Stimulated activated CD8-positive, alpha-beta memory T cell treated with anti-CD3 and anti-CD28 coated beads, Interleukin-15, amount 100 ng/mL, for 1 hour (primary cell): ENCODE data around the gene PLPP4.

ENCODE experiments used
- DNase-seq: peaks from one replicate; pipeline ENCODE4 v3.0.0-alpha.2; 2020; ENCODE audit warnings: low read depth

Gene PLPP4

DNA sequence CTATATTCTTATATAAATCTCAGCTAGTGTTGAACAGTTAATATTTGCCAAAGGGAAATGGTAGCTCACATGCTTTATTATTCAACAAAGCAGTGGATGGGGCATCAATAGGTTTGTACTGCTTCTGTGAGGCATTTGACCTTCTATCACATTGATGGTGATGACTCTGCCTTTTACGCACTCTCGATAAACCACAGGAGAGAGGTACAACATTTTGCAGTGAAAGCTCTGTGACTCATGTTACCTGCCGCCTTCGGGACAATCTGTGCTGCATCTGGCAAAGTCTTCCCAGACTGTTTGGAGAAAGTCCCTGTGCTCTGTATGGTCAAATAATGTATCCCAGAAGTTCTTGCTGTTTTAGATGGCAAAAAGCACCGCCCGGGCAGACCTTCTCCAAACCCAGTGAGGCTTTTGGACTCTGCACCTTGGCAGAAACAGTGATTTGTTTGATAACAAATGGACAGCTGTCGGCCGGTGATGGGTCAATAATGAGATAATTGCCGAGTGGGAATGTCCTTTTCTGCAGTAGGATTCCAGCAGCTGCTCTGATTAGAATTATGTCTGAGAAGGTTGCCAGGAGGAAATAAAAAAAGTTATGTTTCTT, 61.0 kb downstream of the PLPP4 start:
- DNase-seq = no peak

GRCh38 chr10:120521880-120522279, 64.9 kb downstream of the PLPP4 start:
- no peak for DNase-seq

DNA sequence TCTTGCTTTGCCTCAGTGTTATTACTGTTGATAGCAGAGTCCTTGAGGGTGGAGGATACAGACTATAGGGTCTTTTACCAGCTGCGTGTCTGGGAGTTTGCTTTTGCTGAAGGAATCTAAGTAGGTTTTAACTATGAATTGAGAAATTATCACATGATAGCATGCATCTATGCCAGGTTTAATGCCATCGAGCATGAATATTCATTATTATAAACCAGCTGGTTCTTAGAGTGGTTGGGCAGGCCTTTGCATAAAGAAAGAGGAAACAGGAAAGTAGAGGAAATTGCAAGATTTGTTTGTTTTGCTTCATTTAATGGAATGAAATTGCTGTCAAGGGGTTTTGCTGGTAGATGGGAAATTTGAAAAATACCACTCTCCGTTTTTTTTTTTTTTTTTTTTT, 70.7 kb downstream of the PLPP4 start:
- no peak for DNase-seq

GRCh38 chr10:120530699-120531098, 73.7 kb downstream of the PLPP4 start:
- DNase-seq = no peak

GRCh38 chr10:120538091-120538490, 81.1 kb downstream of the PLPP4 start:
- DNase-seq = no peak

- no peak for DNase-seq
These were observed 82.0 kb downstream of the PLPP4 start for GRCh38 chr10:120539076-120539475.

GRCh38 chr10:120540486-120540885, 83.5 kb downstream of the PLPP4 start:
- DNase-seq = no peak

GRCh38 chr10:120541984-120542383, 85.0 kb downstream of the PLPP4 start:
- no peak for DNase-seq

- no peak for DNase-seq
These were observed 85.6 kb downstream of the PLPP4 start for GRCh38 chr10:120542591-120542990.

- no peak for DNase-seq
These were observed 86.3 kb downstream of the PLPP4 start for GRCh38 chr10:120543291-120543690.

DNA sequence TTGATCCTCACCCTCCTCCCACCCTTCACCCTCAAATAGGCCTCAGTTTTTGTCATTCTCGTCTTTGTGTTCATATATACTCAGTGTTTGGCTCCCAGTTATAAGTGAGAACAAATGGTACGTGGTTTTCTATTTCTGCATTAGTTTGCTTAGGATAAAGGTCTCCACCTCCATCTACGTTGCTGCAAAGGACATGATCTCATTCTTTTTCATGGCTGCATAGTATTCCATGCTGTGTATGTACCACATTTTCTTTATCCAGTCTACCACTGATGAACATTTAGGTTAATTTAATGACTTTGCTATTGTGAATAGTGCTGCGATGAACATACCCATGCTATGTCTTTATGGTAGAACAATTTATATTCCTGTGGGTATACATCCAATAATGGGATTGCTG, 91.2 kb downstream of the PLPP4 start:
- no peak for DNase-seq

- no peak for DNase-seq
These were observed 95.2 kb downstream of the PLPP4 start for GRCh38 chr10:120552262-120552661.

GRCh38 chr10:120553911-120554310, 96.9 kb downstream of the PLPP4 start:
- no peak for DNase-seq

DNA sequence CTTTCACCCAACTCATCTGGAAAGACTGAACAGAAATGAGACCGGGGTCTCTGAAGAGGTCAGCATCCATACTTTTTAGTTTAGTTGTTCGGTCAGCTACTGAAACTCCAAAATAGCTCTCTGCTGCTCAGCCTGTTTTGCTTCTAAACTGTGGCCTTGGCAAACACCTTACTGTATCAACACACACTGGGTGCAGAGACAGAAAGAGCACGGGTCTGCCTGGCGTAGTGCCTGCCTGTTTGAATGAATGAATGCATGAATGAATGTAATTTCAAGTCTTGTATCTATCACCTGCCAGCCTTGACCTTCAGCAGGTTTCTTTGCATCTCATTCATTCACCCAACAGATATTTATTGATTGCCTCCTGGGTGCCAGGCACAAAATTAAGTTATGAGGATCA, 98.4 kb downstream of the PLPP4 start:
- no peak for DNase-seq

GRCh38 chr10:120555842-120556532, 99.0 kb downstream of the PLPP4 start:
- DNase-seq = no peak

- DNase-seq = no peak
These were observed 100.3 kb downstream of the PLPP4 start for GRCh38 chr10:120557311-120557710.

DNA sequence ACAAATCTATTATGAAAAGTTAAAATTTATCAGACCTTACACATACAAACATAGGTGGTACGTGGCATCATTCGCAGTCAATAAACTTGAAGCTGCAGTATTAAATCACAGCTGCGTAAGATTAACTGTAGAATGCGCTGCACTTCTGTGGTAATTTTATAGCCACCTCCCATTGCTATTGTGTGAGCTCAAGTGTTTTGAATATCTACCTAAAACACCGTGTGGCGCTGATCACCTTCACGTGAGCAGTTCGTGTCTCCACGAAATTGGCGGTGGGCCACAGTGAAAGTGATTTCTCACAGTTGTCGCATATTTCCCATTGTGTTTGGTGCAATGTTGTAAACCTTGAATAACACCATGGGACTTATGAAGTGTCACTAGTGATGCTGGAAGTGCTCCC, 102.8 kb downstream of the PLPP4 start:
- no peak for DNase-seq

DNA sequence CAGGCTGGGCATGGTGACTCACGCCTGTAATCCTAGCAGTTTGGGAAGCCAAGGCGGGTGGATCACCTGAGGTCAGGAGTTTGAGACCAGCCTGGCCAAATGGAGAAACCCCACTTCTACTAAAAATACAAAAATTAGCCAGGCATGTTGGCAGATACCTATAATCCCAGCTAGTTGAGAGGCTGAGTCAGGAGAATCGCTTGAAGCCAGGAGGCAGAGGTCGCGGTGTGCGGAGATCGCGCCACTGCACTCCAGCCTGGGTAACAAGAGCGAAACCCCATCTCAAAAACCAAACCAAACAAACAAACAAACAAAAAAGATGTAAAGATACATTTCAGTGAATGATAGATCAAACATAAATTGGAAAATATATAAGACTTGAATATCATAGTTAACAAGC, 105.9 kb downstream of the PLPP4 start:
- DNase-seq = no peak

GRCh38 chr10:120570418-120570817, 113.4 kb downstream of the PLPP4 start:
- no peak for DNase-seq

GRCh38 chr10:120571266-120571665, 114.2 kb downstream of the PLPP4 start:
- DNase-seq = no peak

DNA sequence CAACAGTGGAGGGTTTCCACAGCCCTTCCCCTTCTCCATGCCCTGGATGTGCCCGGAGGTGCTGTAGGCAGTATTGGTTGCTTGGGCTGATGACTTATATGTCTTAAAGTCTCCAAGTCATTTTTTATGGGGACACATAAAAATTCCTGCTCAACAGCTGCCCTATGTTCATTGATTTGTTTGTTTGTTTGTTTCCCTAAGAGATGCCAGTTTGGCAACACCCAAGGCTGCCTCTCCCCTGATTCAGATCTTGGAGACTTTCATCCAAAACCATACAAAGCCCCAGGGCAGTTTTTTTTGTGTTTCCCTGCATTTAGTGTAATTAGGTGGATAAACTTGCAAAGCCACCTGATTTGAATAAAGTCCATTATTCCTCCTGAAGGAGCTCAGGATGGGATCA, 115.3 kb downstream of the PLPP4 start:
- no peak for DNase-seq

DNA sequence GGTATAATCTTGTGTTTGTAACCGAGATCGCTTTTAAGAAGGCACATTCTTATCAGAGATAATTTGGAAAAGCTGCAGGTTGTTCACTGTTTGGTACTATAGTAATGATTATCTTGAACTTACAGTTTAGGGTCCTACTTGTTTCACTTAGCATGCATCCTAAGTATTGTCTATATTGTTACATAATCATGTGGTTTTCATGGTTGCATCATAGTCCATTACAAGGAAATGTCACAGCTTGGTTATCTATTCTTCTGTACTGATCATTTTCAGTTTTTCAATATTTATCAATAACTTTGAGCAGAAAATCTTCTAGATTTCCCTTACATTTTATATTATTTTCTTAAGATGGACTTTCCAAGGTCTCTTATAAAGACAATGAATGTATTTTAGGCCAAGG, 116.3 kb downstream of the PLPP4 start:
- no peak for DNase-seq

GRCh38 chr10:120574981-120575380, 118.0 kb downstream of the PLPP4 start:
- DNase-seq = no peak

GRCh38 chr10:120575411-120575810, 118.4 kb downstream of the PLPP4 start:
- DNase-seq = no peak
